ENCODE measurements around the gene FOXI3. TPM values are rescaled to one million over a fixed set of nuclear protein-coding genes. Genes with fewer than 3 reads are reported as not detected.

FOXI3 gene
- total and polyA plus RNA-seq, 9 of the 15 experiments (the other 6 are each of a cell fraction or from before 2014, with no cell fraction given): not detected

DNA sequence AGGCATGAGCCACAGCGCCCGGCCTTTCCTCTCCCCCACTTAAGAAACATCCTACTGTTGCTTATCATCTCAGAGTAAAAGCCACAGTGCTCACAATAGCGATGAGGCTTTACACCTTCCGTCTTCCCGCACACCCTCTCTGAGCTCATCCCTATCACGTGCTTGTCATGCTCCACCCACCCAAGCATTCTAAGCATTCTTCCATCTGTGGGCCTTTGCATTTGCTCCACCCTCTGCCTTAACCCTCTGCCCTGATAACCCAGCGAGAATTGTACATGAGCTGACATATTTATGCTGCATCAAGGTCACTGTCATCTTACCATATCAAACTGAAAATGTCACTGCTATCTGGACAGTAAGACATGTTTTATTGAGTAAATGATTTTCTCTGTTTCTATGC lies 22.6 kb downstream of the FOXI3 start:
- no peak overlapping the region for H2AFZ ChIP-seq (ENCODE audit: low read depth, low read length)
- H3K4me2 ChIP-seq (ENCODE audit: insufficient read depth, low read length): no peak overlapping the region
- peaks cover 5 to 6% of the 10 kb centered on the region in 2 experiments; a peak in 2 of 5 replicates for H3K27me3 ChIP-seq (ENCODE audit: control insufficient read depth in 2 of 2, insufficient read depth in 2 of 2, low read length in 2 of 2)
- no peaks in the 10 kb centered on the region for H4K20me1 ChIP-seq (replicated peaks; ENCODE audit: control insufficient read depth, insufficient read depth, low read length)
- H3K9me1 ChIP-seq (ENCODE audit: control insufficient read depth, insufficient read depth, low read length): no peaks in the 10 kb centered on the region
- DNase-seq (ENCODE audit: extremely low read depth in 1 of 4, low spot score in 3 of 4) (peak in 3 of 4 experiments; percentile 16 to 43 (median 23)), FAIRE-seq (peak; percentile 82), ATAC-seq (peak; percentile 95)
- H3K36me3 ChIP-seq (ENCODE audit: control insufficient read depth, insufficient read depth, low read length): no peaks in the 10 kb centered on the region
- no peaks in the 10 kb centered on the region for H3K9me3 ChIP-seq (replicated peaks; ENCODE audit: control insufficient read depth, insufficient read depth, low read depth, low read length)
- no peak overlapping the region for H3K9ac ChIP-seq (ENCODE audit: insufficient read depth in 1 of 2, low read depth in 2 of 2, low read length in 2 of 2)
- POLR2A ChIA-PET: interaction anchor here (0.9 kb wide), 1 partner anchor 12 kb away, joined by 3 read pairs; no protein-coding TSS in a partner anchor
- CTCF ChIA-PET (ENCODE audit: low intra/inter-chr PET ratio): no interaction called here
- BruUV-seq (replicated peaks): no TSS peak
- no peak overlapping the region for H3K27ac ChIP-seq (ENCODE audit: extremely low read depth, low read depth, low read length)
- in situ Hi-C loops (cut with MboI) (no loop called here), intact Hi-C loops (cut with micrococcal nuclease) (no loop called here)
- no peaks in the 10 kb centered on the region for H3K4me1 ChIP-seq (replicated peaks in 1 of 2; ENCODE audit: control insufficient read depth in 2 of 2, insufficient read depth in 2 of 2, low read length in 2 of 2)
- H3K79me2 ChIP-seq (ENCODE audit: control insufficient read depth, insufficient read depth, low read length): no peaks in the 10 kb centered on the region
- H3K4me3 ChIP-seq: no peak overlapping the region
- WGBS (ENCODE audit: insufficient coverage, low coverage, missing lambda C conversion rate): 0% methylated on average over 5 of the region's 7 CpGs
- TF ChIP-seq, protein P1, sequence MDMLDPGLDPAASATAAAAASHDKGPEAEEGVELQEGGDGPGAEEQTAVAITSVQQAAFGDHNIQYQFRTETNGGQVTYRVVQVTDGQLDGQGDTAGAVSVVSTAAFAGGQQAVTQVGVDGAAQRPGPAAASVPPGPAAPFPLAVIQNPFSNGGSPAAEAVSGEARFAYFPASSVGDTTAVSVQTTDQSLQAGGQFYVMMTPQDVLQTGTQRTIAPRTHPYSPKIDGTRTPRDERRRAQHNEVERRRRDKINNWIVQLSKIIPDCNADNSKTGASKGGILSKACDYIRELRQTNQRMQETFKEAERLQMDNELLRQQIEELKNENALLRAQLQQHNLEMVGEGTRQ (CRISPR knock-in tag; IDR thresholded peaks at IDR 0.05): peak; percentile 68
- TF ChIP-seq, protein P2, sequence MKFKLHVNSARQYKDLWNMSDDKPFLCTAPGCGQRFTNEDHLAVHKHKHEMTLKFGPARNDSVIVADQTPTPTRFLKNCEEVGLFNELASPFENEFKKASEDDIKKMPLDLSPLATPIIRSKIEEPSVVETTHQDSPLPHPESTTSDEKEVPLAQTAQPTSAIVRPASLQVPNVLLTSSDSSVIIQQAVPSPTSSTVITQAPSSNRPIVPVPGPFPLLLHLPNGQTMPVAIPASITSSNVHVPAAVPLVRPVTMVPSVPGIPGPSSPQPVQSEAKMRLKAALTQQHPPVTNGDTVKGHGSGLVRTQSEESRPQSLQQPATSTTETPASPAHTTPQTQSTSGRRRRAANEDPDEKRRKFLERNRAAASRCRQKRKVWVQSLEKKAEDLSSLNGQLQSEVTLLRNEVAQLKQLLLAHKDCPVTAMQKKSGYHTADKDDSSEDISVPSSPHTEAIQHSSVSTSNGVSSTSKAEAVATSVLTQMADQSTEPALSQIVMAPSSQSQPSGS (CRISPR knock-in tag; IDR thresholded peaks at IDR 0.05): no peak
- no peak for TF ChIP-seq ELF4 (CRISPR knock-in tag; IDR thresholded peaks at IDR 0.05)
- no peak for TF ChIP-seq ZNF79 (CRISPR knock-in tag; IDR thresholded peaks at IDR 0.05; ENCODE audit: low read depth)
- TF ChIP-seq KAT7 (CRISPR knock-in tag; IDR thresholded peaks at IDR 0.05; ENCODE audit: borderline replicate concordance): no peak
- TF ChIP-seq, protein P3, sequence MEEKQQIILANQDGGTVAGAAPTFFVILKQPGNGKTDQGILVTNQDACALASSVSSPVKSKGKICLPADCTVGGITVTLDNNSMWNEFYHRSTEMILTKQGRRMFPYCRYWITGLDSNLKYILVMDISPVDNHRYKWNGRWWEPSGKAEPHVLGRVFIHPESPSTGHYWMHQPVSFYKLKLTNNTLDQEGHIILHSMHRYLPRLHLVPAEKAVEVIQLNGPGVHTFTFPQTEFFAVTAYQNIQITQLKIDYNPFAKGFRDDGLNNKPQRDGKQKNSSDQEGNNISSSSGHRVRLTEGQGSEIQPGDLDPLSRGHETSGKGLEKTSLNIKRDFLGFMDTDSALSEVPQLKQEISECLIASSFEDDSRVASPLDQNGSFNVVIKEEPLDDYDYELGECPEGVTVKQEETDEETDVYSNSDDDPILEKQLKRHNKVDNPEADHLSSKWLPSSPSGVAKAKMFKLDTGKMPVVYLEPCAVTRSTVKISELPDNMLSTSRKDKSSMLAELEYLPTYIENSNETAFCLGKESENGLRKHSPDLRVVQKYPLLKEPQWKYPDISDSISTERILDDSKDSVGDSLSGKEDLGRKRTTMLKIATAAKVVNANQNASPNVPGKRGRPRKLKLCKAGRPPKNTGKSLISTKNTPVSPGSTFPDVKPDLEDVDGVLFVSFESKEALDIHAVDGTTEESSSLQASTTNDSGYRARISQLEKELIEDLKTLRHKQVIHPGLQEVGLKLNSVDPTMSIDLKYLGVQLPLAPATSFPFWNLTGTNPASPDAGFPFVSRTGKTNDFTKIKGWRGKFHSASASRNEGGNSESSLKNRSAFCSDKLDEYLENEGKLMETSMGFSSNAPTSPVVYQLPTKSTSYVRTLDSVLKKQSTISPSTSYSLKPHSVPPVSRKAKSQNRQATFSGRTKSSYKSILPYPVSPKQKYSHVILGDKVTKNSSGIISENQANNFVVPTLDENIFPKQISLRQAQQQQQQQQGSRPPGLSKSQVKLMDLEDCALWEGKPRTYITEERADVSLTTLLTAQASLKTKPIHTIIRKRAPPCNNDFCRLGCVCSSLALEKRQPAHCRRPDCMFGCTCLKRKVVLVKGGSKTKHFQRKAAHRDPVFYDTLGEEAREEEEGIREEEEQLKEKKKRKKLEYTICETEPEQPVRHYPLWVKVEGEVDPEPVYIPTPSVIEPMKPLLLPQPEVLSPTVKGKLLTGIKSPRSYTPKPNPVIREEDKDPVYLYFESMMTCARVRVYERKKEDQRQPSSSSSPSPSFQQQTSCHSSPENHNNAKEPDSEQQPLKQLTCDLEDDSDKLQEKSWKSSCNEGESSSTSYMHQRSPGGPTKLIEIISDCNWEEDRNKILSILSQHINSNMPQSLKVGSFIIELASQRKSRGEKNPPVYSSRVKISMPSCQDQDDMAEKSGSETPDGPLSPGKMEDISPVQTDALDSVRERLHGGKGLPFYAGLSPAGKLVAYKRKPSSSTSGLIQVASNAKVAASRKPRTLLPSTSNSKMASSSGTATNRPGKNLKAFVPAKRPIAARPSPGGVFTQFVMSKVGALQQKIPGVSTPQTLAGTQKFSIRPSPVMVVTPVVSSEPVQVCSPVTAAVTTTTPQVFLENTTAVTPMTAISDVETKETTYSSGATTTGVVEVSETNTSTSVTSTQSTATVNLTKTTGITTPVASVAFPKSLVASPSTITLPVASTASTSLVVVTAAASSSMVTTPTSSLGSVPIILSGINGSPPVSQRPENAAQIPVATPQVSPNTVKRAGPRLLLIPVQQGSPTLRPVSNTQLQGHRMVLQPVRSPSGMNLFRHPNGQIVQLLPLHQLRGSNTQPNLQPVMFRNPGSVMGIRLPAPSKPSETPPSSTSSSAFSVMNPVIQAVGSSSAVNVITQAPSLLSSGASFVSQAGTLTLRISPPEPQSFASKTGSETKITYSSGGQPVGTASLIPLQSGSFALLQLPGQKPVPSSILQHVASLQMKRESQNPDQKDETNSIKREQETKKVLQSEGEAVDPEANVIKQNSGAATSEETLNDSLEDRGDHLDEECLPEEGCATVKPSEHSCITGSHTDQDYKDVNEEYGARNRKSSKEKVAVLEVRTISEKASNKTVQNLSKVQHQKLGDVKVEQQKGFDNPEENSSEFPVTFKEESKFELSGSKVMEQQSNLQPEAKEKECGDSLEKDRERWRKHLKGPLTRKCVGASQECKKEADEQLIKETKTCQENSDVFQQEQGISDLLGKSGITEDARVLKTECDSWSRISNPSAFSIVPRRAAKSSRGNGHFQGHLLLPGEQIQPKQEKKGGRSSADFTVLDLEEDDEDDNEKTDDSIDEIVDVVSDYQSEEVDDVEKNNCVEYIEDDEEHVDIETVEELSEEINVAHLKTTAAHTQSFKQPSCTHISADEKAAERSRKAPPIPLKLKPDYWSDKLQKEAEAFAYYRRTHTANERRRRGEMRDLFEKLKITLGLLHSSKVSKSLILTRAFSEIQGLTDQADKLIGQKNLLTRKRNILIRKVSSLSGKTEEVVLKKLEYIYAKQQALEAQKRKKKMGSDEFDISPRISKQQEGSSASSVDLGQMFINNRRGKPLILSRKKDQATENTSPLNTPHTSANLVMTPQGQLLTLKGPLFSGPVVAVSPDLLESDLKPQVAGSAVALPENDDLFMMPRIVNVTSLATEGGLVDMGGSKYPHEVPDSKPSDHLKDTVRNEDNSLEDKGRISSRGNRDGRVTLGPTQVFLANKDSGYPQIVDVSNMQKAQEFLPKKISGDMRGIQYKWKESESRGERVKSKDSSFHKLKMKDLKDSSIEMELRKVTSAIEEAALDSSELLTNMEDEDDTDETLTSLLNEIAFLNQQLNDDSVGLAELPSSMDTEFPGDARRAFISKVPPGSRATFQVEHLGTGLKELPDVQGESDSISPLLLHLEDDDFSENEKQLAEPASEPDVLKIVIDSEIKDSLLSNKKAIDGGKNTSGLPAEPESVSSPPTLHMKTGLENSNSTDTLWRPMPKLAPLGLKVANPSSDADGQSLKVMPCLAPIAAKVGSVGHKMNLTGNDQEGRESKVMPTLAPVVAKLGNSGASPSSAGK (IDR thresholded peaks at IDR 0.05): peak; percentile 62
- TF ChIP-seq PHTF2 (CRISPR knock-in tag; IDR thresholded peaks at IDR 0.05): no peak
- TF ChIP-seq ZNF766 (CRISPR knock-in tag; conservative IDR thresholded peaks at IDR 0.05): no peak
